Erythroblast (primary cell): Measurements from ENCODE around the gene MSX1.

ENCODE experiments used
- GATA1 ChIP-seq: IDR thresholded peaks from 2 replicates; pipeline ENCODE4 v1.6.1; 2011; ENCODE audit warnings: low read depth, mild to moderate bottlenecking, control low read depth, low read length, moderate library complexity
- POLR2A ChIP-seq: IDR thresholded peaks from 2 replicates; pipeline ENCODE4 v1.6.1; 2011; ENCODE audit warnings: mild to moderate bottlenecking, low read length

- TF ChIP-seq POLR2A (no peak), GATA1 (no peak)
Measured at GRCh38 chr4:4876945-4877661, 17.6 kb downstream of the MSX1 start.
